HepG2 (cell line): ENCODE measurements around the gene SLC4A5. TPM values are rescaled to one million over a fixed set of nuclear protein-coding genes. Genes with fewer than 3 reads are reported as not detected.

Source experiments
- polyA plus RNA-seq, 8 experiments: library from polyadenylated mRNA; depleted of rRNA in 3 of 8; stranded (reverse) in 7 of 8; unstranded in 1 of 8; fragments of >200 nt; fragmentation: Illumina TruSeq in 4 of 8; extraction: Trizol in 4 of 8; gene quantifications; 2 replicates each; pipeline versions ENCODE4 v1.2.1 to v1.2.3, GENCODE V29; 2011 to 2016; ENCODE audit warnings: low read depth in 4 of 8, missing spikeins in 1 of 8, mixed read lengths in 1 of 8; ENCODE audit not compliant: insufficient read depth in 1 of 8
- small RNA-seq, 3 experiments: library from RNA; depleted of rRNA; stranded (forward); fragments of <200 nt; gene quantifications; one replicate each; pipeline ENCODE3, GENCODE V24; 2012; ENCODE audit warnings: low read depth in 2 of 3, low replicate concordance in 1 of 3; ENCODE audit not compliant: insufficient read length in 3 of 3, insufficient read depth in 2 of 3
- total RNA-seq, 5 experiments: library from RNA; depleted of rRNA; stranded (reverse); fragments of >200 nt; fragmentation: Illumina TruSeq; extraction: Trizol; gene quantifications; 2 replicates each; pipeline ENCODE4 v1.2.3, GENCODE V29; 2016; ENCODE audit warnings: low read depth in 1 of 5

Gene SLC4A5
- total and polyA plus RNA-seq, 2 of the 13 experiments (the other 11 are each of a cell fraction or from before 2014, with no cell fraction given) = 0.50 TPM; not detected in 1

Small RNA genes within 50 kb of the gene (small RNA-seq; reads per million reads assigned to genes)
- 0 reads per million in 3 experiments for gene RNU6-542P
- gene TAF13P2 = 0 reads per million in 3 experiments

Other genes starting within 250 kb of the SLC4A5 start
- gene BOLA3, start 195.5 kb downstream of the SLC4A5 start, total RNA-seq (2016; rRNA removed; fragmentation: Illumina TruSeq; extraction: Trizol) = 170 and 172 TPM in 2 replicates
- 59.1 and 89.7 TPM in 2 replicates for gene BOLA3, start 195.5 kb downstream of the SLC4A5 start, polyA plus RNA-seq (2011; rRNA removed)
- 139 and 217 TPM in 2 replicates for gene MOB1A, start 164.5 kb downstream of the SLC4A5 start, total RNA-seq (2016; rRNA removed; fragmentation: Illumina TruSeq; extraction: Trizol)
- gene MOB1A, start 164.5 kb downstream of the SLC4A5 start, polyA plus RNA-seq (2011; rRNA removed) = 33.2 and 48.2 TPM in 2 replicates
- 188 and 281 TPM in 2 replicates for gene MTHFD2, start 144.8 kb downstream of the SLC4A5 start, total RNA-seq (2016; rRNA removed; fragmentation: Illumina TruSeq; extraction: Trizol)
- 197 and 269 TPM in 2 replicates for gene MTHFD2, start 144.8 kb downstream of the SLC4A5 start, polyA plus RNA-seq (2011; rRNA removed)
- gene DCTN1, start 36.9 kb upstream of the SLC4A5 start, total RNA-seq (2016; rRNA removed; fragmentation: Illumina TruSeq; extraction: Trizol) = 109 and 122 TPM in 2 replicates
- 73.2 and 82.4 TPM in 2 replicates for gene DCTN1, start 36.9 kb upstream of the SLC4A5 start, polyA plus RNA-seq (2011; rRNA removed)
- 0.13 and 0.15 TPM in 2 replicates for gene C2orf81, start 78.2 kb upstream of the SLC4A5 start, total RNA-seq (2016; rRNA removed; fragmentation: Illumina TruSeq; extraction: Trizol)
- gene C2orf81, start 78.2 kb upstream of the SLC4A5 start, polyA plus RNA-seq (2011; rRNA removed) = 0.05 and 0.17 TPM in 2 replicates
- gene WDR54, start 78.3 kb upstream of the SLC4A5 start, total RNA-seq (2016; rRNA removed; fragmentation: Illumina TruSeq; extraction: Trizol) = 1.3 and 2.0 TPM in 2 replicates
- gene WDR54, start 78.3 kb upstream of the SLC4A5 start, polyA plus RNA-seq (2011; rRNA removed) = 12.4 and 17.3 TPM in 2 replicates
- gene RTKN, start 98.5 kb upstream of the SLC4A5 start, total RNA-seq (2016; rRNA removed; fragmentation: Illumina TruSeq; extraction: Trizol) = 107 and 159 TPM in 2 replicates
- 166 and 187 TPM in 2 replicates for gene RTKN, start 98.5 kb upstream of the SLC4A5 start, polyA plus RNA-seq (2011; rRNA removed)
- 10.0 and 14.5 TPM in 2 replicates for gene INO80B, start 111.7 kb upstream of the SLC4A5 start, total RNA-seq (2016; rRNA removed; fragmentation: Illumina TruSeq; extraction: Trizol)
- gene INO80B, start 111.7 kb upstream of the SLC4A5 start, polyA plus RNA-seq (2011; rRNA removed) = 6.2 and 7.9 TPM in 2 replicates
- 26.5 and 38.8 TPM in 2 replicates for gene WBP1, start 115.0 kb upstream of the SLC4A5 start, total RNA-seq (2016; rRNA removed; fragmentation: Illumina TruSeq; extraction: Trizol)
- gene WBP1, start 115.0 kb upstream of the SLC4A5 start, polyA plus RNA-seq (2011; rRNA removed) = 85.7 and 107 TPM in 2 replicates
- gene MOGS, start 122.0 kb upstream of the SLC4A5 start, total RNA-seq (2016; rRNA removed; fragmentation: Illumina TruSeq; extraction: Trizol) = 30.1 and 95.2 TPM in 2 replicates
- gene MOGS, start 122.0 kb upstream of the SLC4A5 start, polyA plus RNA-seq (2011; rRNA removed) = 117 and 124 TPM in 2 replicates
- 51.9 and 53.8 TPM in 2 replicates for gene MRPL53, start 129.3 kb upstream of the SLC4A5 start, total RNA-seq (2016; rRNA removed; fragmentation: Illumina TruSeq; extraction: Trizol)
- gene MRPL53, start 129.3 kb upstream of the SLC4A5 start, polyA plus RNA-seq (2011; rRNA removed) = 28.8 and 34.3 TPM in 2 replicates
- 8.8 and 30.4 TPM in 2 replicates for gene CCDC142, start 139.6 kb upstream of the SLC4A5 start, total RNA-seq (2016; rRNA removed; fragmentation: Illumina TruSeq; extraction: Trizol)
- gene CCDC142, start 139.6 kb upstream of the SLC4A5 start, polyA plus RNA-seq (2011; rRNA removed) = 14.7 and 17.7 TPM in 2 replicates
- gene TTC31, start 139.7 kb upstream of the SLC4A5 start, total RNA-seq (2016; rRNA removed; fragmentation: Illumina TruSeq; extraction: Trizol) = 21.1 and 28.3 TPM in 2 replicates
- 39.5 and 43.4 TPM in 2 replicates for gene TTC31, start 139.7 kb upstream of the SLC4A5 start, polyA plus RNA-seq (2011; rRNA removed)
- 4.0 and 8.1 TPM in 2 replicates for gene LBX2, start 156.2 kb upstream of the SLC4A5 start, total RNA-seq (2016; rRNA removed; fragmentation: Illumina TruSeq; extraction: Trizol)
- 6.4 and 7.3 TPM in 2 replicates for gene LBX2, start 156.2 kb upstream of the SLC4A5 start, polyA plus RNA-seq (2011; rRNA removed)
- 14.2 and 20.4 TPM in 2 replicates for gene PCGF1, start 164.3 kb upstream of the SLC4A5 start, total RNA-seq (2016; rRNA removed; fragmentation: Illumina TruSeq; extraction: Trizol)
- 22.6 and 22.7 TPM in 2 replicates for gene PCGF1, start 164.3 kb upstream of the SLC4A5 start, polyA plus RNA-seq (2011; rRNA removed)
- gene TLX2, start 171.0 kb upstream of the SLC4A5 start, total RNA-seq (2016; rRNA removed; fragmentation: Illumina TruSeq; extraction: Trizol) = 0.20 TPM in 1 of 2 replicates, not detected in the other
- gene TLX2, start 171.0 kb upstream of the SLC4A5 start, polyA plus RNA-seq (2011; rRNA removed) = 0.05 and 0.09 TPM in 2 replicates
- 23.9 and 27.6 TPM in 2 replicates for gene DQX1, start 182.8 kb upstream of the SLC4A5 start, total RNA-seq (2016; rRNA removed; fragmentation: Illumina TruSeq; extraction: Trizol)
- 72.9 and 89.8 TPM in 2 replicates for gene DQX1, start 182.8 kb upstream of the SLC4A5 start, polyA plus RNA-seq (2011; rRNA removed)
- gene AUP1, start 186.3 kb upstream of the SLC4A5 start, total RNA-seq (2016; rRNA removed; fragmentation: Illumina TruSeq; extraction: Trizol) = 67.0 and 174 TPM in 2 replicates
- 267 and 291 TPM in 2 replicates for gene AUP1, start 186.3 kb upstream of the SLC4A5 start, polyA plus RNA-seq (2011; rRNA removed)
- 37.0 and 47.7 TPM in 2 replicates for gene HTRA2, start 186.5 kb upstream of the SLC4A5 start, total RNA-seq (2016; rRNA removed; fragmentation: Illumina TruSeq; extraction: Trizol)
- 50.3 and 56.1 TPM in 2 replicates for gene HTRA2, start 186.5 kb upstream of the SLC4A5 start, polyA plus RNA-seq (2011; rRNA removed)
- gene LOXL3, start 210.5 kb upstream of the SLC4A5 start, total RNA-seq (2016; rRNA removed; fragmentation: Illumina TruSeq; extraction: Trizol) = 0.39 and 0.55 TPM in 2 replicates
- 6.5 and 7.2 TPM in 2 replicates for gene LOXL3, start 210.5 kb upstream of the SLC4A5 start, polyA plus RNA-seq (2011; rRNA removed)
- gene DOK1, start 211.3 kb upstream of the SLC4A5 start, total RNA-seq (2016; rRNA removed; fragmentation: Illumina TruSeq; extraction: Trizol) = 0.53 and 0.66 TPM in 2 replicates
- 0.74 and 0.84 TPM in 2 replicates for gene DOK1, start 211.3 kb upstream of the SLC4A5 start, polyA plus RNA-seq (2011; rRNA removed)